Stimulated activated CD4-positive, alpha-beta T cell treated with anti-CD3 and anti-CD28 coated beads, Interleukin-12 subunit alpha, Interleukin-12 subunit beta, amount 100 ng/mL, for 4 hours (primary cell): ENCODE data around the gene DNM1.
"Not testable (repeated sequence)": the region's sequence is repeated elsewhere in the genome, so short reads cannot be mapped to it uniquely, and the experiment has no call there.

ENCODE experiments used
- DNase-seq: peaks from one replicate; pipeline ENCODE4 v3.0.0-alpha.2; 2020

Gene DNM1

DNA sequence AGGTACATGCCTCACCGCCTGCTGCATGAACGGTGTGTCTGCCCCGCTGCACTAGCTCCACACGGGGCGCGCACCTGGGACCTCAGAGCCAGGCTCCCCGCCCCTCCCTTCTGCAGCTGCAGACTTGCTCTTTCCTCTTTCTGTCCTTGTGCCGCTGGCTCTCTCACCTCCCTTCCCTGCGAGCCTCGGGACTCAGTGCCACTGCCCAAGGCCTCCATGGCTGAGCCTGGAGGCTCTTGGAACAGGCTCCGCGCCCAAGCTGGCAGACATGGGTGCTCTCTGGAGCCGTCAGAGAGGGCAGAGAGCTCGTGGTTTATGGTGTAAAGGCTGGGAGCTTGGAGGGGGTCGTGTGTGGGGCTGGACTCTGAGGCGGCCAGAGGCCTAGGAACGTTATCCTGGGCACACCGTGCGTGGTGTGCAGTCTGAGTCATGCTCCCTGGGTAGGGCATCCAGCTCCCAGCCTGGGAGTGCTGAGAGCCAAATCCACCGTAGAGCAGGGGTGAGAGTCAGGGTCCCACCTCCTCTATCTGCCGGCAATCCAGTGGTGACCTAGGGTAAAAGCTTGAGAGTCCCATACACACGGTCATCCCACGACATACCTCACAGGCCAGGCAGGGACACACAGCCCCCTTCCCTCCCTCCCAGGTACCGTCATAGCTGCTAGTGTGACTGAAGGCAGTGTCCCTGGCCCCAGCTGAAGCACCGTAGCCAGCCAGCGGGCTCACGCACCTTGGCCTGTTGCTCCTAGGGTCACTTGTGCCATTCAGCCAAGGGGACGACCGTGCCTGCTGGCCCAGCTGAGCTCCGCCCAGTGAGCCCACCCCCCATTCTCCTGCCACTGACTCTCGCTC lies 50.2 kb downstream of the DNM1 start:
- DNase-seq = no peak

DNA sequence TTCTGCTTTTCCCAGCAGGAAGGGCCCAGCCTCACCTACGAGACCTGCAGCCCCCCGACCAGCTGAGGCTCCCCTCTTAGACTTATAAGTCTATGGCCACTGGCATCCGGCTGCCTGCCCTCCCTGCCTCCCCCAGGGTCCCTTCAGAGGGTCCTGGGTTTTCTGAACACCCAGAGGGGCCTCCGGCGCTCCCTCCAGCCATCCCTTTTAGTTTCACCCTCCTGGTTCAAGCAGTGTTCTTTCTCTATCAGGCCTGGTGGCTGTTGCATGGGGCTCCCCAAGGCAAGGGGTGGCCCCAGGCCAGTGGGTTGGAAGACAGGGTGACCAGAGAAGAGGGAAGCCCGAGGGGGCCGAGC lies 50.8 kb downstream of the DNM1 start:
- no peak for DNase-seq

DNA sequence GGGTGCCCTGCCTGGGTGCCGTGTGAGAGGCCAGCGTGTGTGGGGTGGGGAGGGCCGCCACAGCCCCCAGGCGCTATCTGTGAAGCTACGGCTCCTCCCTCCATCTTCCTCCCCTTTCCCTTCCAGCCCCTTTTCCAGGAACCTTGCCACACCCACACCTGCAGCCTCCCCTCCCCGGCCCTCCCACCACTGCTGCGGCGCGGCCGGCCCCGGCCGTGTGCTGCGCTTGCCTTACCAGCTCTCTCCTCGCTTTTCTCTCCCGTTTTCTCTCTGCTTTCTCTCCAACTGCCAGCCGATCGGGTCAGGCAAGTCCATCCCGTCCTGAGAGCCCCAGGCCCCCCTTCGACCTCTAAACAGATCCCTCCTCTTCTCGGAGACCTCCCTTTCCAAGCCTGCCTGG lies 51.2 kb downstream of the DNM1 start:
- no peak for DNase-seq

DNA sequence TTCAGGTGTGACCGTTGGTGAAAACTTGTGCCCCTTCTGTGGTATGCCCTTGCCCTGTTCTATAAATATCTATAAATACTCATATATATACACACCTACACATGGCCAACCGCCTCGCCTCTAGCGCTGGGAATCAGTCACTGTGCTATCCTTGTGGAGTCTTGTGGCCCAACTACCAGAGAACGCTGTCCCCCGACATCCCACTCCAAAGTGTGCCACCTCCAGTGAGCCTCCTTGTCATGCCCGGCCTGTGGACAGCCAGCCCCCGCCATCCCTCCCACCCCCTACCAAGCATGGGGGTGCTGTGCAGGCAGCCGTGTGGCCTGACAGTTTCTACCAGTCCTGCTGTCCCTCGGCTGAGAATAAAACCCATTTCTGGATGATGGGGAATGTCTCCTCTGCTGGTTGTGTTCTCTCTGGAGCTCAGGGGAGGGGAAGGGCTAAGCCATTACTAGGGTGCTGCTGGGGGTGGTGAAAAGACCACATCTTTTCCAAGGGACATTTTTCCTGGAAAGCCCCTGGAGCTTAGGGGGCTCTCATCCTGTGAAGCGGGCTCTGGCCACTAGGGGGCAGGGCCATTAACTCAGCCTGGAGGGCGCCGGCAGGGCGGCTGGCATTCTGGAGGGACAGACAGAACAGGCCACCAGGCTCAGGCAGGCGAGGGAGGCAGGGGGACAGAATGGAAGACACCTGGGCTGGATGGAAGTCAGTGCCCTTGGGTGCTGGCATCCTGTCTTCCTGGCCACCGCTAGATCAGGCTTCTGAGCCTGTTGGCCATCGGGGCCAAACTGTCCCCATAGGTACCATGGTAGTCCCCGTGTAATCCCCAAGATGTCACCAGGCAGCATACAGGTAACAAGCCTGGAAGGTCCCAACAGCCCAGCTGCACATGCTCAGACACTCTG lies 51.9 kb downstream of the DNM1 start:
- DNase-seq = peak; percentile 54

DNA sequence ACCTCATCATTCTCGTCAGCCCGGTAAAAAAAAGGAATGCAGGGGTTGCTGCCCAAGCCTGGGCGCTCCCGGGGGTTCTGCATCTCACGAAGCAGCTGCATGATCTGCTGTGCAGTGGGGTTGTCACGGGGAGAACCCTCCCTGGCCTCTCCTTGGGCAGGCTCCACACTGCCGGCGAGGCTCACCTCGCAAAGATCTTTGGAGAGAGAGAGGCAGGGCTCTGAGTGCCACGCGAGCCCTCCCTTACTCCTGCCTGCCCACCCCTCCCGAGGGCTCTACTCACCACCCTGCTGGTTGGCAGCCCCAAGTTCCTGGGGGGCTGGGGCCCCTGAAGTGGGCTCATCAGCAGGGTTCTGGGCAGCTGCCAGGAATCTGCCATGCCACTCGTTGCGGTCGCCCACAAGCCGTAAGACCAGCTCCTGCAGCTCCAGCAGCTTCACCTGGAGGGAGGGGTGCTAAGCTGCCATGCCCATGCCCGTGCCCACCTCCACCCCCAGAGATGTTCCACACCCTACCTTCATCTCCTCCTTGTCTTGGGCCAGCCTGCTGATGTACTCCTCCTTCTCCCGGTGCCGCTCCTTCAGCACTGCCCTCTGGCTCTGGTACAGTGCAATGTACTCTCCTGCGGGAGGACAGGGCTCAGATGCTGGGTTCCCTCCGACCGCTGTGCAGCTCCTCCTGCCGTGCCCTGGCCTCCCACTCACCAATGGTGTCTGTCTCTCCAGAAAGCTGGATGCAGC lies 54.1 kb downstream of the DNM1 start:
- no peak for DNase-seq

DNA sequence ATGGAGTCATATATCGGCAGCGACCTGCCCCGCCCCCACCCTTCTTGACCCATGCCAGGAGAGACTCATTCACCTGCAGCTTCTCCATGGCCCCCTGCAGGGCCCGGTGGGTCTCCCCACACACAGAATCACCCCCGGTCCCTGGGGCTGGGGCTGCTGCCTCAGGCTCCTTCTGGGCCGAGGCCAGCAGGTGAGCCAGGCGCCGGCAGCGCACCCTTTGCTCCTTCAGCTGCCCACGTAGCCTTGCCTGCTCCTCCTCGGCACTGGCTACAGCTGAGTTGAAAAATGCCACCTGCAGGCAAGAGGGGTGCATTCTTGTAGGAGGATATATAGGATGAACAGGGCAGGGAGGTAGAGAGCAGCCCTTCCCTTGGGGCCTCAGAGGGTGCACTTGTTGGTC lies 54.7 kb downstream of the DNM1 start:
- no peak for DNase-seq

DNA sequence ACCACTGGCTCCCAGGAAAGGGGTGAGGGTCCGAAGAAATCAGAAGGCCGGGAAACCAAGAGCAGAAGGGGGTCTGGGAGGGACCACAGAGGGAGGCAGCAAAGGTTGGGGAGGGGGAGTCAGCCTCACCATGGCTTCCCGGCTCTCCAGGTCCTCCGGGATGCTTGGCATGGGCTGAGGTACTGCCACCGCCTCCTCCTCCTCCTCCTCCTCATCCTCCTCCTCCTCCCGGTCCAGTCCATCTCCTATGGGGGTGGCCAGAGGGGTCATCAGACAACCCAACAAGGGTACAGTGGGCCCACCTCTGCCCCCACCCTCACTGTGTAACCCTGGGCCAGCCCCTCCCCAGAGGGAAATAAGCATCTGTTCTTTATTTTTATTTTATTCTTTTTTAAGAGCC lies 55.1 kb downstream of the DNM1 start:
- no peak for DNase-seq

DNA sequence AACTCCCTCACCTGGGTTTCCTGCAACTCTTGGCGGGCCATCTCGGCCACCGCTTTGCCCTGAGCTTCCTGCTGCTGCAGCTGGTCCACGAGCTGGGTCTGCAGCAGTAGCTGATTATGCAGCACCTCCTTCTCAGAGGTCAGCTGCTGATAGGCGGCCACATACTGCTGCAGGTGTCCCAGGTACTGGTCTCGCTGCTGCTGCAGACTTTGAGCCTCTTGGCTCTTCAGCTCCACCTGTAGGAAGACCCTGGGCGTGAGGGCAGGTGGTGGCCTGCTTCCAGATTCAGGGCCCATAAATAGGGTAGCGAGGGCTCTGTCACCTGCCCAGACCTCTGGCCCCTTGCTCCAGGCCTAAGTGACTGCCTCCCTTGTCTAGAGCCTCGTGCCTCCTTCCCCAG lies 56.0 kb downstream of the DNM1 start:
- no peak for DNase-seq

DNA sequence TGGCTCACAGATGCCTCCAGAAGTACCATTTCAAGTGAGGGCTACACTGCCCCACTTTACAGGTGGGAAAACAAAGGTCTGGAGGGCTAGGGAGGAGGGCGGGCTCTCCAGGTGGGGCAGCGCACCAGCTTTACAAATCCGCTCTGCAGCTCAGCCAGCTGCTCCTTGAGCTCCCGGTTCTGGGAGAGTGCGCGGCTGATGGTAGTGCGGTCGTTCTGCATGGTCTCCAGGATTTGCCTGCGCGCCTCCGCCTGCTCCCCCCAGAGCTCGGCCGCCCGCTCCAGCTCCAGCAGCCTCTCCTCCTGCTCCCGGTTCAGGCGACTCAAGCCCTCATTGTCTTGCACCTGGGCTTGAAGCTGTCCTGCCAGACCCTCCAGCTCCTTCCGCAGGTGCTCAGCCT lies 57.2 kb downstream of the DNM1 start:
- no peak for DNase-seq

DNA sequence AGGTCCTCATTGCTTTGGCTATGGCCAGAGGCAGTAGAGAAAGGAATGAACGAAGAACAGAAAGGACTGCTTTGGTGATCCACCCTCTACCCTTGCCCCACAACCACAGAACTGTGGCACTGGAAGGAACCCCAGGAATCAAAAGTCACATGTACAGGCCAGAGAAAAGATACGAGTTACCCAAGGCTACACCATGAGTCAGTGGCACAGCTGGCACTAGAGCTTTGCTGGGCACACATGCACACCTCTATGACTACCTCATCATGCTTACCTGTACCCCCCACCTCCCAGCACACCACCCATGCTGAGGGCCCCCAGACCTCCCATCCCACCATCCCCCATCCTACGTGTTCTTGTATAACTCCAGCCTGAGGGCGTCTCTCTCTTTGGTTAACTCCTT lies 59.5 kb downstream of the DNM1 start:
- no peak for DNase-seq

DNA sequence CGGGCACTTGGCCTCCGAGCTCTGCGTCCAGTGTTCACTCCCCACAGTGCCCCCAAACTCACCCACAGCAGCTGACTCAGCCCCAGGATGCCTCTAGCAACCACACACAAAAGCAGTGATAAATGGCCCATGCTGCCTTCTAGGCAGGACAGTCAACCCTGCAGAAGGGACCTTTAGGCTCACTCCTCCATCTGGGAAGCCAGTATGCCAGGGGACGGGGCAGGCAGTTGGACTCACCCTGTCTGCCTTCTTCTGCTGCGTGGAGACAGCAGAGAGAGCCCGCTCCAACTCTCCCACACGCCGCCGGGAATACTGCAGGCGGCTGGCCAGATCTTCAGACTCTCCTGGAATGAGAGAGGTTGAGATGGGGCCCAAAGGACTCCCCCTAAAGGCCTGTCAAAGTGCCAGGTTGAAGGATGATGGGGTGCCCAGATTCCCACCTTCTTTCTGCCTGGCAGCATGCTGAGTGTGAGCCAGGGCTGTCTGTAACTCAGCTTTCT lies 62.2 kb downstream of the DNM1 start:
- DNase-seq = no peak

DNA sequence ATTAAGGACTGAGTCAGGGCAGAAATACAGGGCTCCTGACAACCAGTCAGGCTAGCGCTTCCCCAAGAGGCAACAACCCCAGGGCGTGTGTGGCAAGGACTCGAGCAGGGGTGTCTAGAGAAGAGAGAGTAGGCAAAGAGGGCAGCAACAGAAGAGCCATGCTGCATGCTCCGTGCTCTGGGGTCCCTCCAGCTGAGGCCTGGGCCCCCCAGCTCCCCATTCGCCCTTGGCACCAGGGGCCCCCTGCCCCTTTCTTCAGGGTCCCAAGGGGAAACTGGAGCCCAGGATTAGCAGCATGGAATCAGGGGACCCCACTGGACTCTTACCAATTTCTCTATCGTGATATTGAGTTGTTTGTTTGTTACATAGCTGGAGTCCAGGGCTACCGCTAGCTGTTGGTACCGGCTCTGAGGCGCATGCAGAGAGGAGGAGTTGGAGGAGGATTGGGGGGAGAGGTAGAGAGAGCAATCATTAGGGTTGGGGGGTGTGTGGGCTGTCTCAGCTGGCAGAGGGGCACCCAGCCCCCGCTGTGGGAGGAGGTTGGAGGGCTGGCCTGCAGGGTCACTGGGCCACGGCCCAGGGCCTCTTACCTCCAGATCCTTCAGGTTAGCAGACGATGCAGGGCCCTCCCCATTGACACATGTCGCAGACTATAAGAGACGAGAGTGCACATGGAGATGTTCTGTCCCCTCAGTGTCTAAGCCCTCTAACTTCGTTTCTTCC lies 63.9 kb downstream of the DNM1 start:
- DNase-seq = no peak

DNA sequence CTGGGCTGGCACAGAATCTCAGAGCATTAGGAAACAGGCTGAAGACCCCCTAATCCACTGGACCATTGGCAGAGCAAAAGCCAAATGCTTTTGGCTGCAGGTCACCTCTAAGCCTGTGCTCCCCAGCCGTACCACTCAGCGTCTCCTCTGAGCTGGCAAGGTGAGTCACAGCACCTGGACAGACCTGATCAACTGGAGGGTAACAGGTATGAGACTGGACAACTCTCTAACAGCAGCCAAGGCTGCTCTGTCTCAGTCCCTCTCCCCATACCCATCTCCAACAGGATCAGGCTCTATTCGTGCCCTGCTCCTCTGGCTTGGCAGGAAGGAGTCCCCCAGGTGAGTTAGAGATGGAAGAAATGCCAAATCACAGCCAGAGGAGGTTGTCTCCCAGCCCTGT lies 67.9 kb downstream of the DNM1 start:
- DNase-seq = no peak

DNA sequence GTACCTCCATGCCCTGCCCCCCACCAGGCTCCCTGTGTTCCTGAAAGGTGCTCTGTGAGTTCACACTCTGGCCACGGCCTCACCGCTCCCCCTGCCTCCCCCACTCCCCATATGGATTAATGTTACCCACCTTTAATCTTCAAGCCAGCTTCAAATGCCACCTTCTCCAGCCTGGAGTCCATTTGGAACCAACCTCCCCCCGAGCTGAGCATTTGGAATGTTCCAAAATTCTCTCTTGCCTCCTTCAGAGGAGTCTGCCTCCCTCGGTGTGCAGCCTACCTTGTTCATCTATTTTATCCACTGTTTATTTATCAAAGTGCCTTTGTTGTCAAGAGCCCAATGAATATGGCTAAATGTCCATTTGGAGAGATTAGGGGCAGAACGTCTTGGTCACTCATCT lies 68.3 kb downstream of the DNM1 start:
- DNase-seq = no peak

DNA sequence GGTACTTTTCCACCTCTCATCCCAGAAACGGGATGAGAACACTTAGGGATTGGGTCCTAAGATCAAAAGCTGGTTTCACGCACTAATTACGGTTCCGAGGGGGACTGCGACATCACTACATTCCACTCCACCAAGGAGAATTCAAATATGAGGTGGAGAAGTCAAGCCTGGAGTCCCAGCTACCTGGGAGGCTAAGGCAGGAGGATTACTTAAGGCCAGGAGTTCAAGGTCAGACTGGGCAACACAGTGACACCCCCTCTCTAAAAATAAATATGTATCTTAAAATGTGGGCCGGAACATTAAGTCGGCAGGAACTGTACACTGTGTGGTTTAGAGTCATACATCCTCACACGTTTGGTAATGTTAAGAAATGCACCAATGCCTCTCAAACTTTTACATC lies 71.1 kb downstream of the DNM1 start:
- no peak for DNase-seq

DNA sequence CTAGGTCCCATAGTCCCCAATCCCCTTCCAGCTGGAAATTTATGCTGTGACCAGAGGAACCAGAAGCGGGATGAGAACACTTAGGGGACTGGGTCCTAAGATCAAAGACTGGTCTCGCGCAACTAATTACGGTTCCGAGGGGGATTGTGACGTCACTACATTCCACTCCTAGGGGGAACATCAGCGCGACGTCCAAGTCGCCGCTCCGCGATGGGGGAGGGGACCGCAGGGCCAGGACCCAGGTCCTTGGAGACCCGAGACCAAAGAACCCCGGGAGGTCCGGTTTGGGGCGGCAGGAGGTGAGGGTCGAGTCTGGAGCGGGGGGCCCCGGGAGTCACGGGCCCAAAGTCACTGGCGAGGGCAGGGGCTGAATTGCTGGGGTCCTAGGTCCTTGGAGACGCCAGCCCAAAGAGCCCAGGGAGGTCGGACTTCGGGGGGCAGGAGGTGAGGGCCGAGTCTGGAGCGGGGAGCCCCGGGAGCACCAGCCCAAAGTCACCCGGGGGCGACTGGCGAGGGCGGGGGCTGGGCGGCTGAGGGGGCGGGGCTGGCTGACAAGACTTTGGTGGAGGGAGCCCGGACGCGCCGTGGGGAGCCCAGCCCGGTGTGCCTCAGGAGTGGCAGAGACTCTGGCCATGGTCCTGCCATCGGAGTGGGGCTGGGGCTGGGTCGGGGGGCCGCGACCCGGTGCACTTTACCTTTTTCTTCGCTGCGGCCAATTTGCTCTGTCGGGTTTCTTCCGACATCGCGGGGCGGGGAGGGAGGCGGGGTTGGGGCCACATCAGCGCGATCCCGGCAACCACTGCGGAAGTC lies 72.2 kb downstream of the DNM1 start, which contains the start of gene GOLGA2:
TSS of gene GOLGA2 (minus strand) at position 810 of the 810 bp plus-strand sequence. CDS start at position 779, 31 bp downstream.
- no peak for DNase-seq

DNA sequence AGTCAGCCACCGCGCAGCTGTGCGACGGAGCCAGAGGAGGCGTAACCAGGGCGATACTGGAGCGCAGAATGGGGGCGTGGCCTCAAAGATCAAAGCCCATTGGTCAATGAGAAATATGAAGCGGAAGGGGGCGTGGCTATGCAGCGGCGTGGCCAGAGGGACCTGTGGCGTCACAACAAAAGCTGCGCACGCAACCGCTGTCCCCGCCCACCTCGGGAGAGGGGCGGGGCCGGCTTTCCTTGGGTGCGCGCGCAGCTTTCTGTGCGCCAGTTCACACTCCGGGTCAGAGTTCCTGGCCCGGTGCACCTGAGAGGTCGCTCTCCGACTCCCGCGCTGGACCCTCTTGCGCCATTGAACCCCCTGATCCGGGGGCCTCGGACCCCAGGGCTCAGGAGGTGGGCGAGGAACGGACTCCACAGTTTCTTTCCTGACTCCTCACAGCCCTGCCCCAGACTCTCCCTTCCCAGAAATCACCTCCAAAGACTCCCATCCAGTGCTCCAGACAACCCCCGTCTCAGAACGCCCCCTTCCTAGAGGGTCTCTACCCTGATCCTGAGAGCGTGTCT lies 72.9 kb downstream of the DNM1 start, which contains the start of gene SWI5:
TSS of gene SWI5 (plus strand) at position 269 of the 566 bp plus-strand sequence.
- DNase-seq = peak; percentile 100

DNA sequence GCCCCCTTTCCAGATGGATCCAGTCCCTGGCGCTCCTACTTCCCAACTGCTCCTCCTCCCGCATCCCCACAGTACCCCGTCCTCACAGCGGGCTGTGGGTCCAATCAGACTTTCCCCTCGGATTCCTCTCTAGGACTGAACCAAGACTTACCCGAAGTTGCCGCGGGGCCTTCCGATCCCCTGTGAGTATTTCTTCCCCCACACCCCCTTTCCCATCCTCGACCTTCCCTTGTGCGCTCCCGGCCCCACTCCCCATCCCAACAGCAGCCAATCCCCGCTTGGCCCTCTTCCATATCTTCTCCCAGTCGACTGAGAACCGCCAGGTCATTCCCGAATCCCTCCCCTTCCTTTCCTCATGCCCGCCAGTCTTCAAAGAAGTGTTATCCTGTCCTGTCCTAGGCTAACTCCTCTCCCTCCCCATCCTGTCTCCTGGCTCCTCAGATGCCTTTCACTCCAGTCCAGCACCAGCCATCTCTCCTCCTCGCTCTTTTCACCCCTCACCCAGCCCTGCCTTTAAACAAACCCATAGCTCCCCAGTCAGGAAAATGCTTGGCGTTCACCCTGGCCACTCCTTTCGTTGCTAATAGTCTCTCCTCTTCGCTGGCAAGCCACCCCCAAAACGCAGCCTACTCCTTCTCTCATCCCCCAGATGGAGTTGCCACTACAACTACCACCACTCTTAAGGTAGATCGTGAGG lies 73.5 kb downstream of the DNM1 start:
- peak; percentile 10 for DNase-seq

DNA sequence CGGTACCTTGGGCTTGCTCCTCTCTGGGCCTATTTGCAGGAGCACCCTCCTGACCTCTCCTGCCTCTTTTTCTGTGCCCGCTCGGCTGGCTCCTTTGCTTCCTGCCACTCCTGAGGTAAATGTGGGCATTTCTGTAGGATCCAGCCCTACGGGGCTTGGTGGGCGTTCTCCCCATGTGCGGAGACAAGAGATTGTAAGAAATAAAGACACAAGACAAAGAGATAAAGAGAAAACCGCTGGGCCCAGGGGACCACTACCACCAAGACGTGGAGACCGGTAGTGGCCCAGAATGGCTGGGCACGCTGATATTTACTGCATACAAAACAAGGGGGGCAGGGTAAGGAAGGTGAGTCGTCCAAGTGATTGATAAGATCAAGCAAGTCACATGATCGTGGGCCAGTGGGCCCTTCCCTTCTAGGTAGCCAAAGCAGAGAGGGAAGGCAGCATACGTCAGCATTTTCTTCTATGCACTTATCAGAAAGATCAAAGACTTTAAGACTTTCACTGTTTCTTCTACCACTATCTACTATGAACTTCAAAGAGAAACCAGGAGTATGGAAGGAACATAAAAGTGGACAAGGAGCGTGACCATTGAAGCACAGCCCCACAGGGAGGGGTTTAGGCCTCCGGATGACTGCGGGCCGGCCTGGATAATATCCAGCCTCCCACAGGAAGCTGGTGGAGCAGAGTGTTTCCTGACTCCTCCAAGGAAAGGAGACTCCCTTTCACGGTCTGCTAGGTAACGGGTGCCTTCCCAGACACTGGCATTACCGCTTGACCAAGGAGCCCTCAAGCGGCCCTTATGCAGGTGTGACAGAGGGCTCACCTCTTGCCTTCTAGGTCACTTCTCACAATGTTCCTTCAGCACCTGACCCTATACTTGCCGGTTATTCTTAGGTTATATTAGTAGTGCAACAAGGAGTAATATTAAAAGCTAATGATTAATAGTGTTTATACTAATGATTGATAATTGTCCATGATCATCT lies 76.2 kb downstream of the DNM1 start:
- not testable (repeated sequence) for DNase-seq
